A549 (cell line): ENCODE measurements around the gene REEP3. TPM values are rescaled to one million over a fixed set of nuclear protein-coding genes. Genes with fewer than 3 reads are reported as not detected.
A peak's percentile ranks its signal among the peaks of the same experiment; 100 is the strongest.

Source experiments
- ATAC-seq, 2 experiments: fragments of 200-7000 bp in 1 of 2; fragments of >200 bp in 1 of 2; cut with Nextera tagmentation in 1 of 2; cut with Tn5 transposase in 1 of 2; 3 replicates each; pipeline versions ENCODE4 v1.8.0 to v1.9.1; 2018 to 2020; ENCODE audit warnings: mild to moderate bottlenecking in 1 of 2, moderate library complexity in 1 of 2
- CTCF ChIA-PET: fragments of 300-600 bp; sonication (Branson Sonifier 250); formaldehyde crosslinking; extraction: SDS; loops from one replicate; lab custom pipeline; 2021; ENCODE audit warnings: antibody characterized with exemption, inconsistent platforms; lab: Yijun Ruan, JAX
- POLR2A ChIA-PET: fragments of 350-600 bp; formaldehyde crosslinking; extraction: SDS; loops from one replicate; lab custom pipeline; 2021; ENCODE audit warnings: antibody characterized with exemption, inconsistent platforms; lab: Yijun Ruan, JAX
- DNase-seq, 2 experiments: peaks; one replicate each; pipeline versions ENCODE4 v3.0.0 to v3.0.0-alpha.2; 2011 to 2016; ENCODE audit warnings: low read depth in 1 of 2, low spot score in 1 of 2
- FAIRE-seq: peaks from 2 replicates; lab custom pipeline; 2011; peaks lifted over from hg19 to GRCh38; lab: Jason Lieb, UNC
- H3K27ac ChIP-seq, 2 experiments: fragments of >200 bp; sonication (Bioruptor Twin); formaldehyde crosslinking; 3 replicates each; pipeline ENCODE4 v1.5.1; 2016 to 2017
- H3K4me1 ChIP-seq: fragments of >200 bp; sonication (Bioruptor Twin); formaldehyde crosslinking; 3 replicates; pipeline ENCODE4 v1.6.1; 2016
- H3K4me2 ChIP-seq: fragments of >200 bp; sonication (Bioruptor Twin); formaldehyde crosslinking; 3 replicates; pipeline ENCODE4 v1.6.1; 2016
- H3K4me3 ChIP-seq: fragments of >200 bp; sonication (Bioruptor Twin); formaldehyde crosslinking; 3 replicates; pipeline ENCODE4 v1.5.1; 2016
- H3K9me3 ChIP-seq: fragments of >200 bp; sonication (Bioruptor Twin); formaldehyde crosslinking; 3 replicates; pipeline ENCODE4 v1.6.1; 2016
- BCL3 ChIP-seq: fragments of >200 bp; sonication (Bioruptor Twin); formaldehyde crosslinking; IDR thresholded peaks from 3 replicates; pipeline ENCODE4 v1.6.1; 2016
- CEBPB ChIP-seq, 2 experiments: fragments of >200 bp in 1 of 2; sonication (Bioruptor Twin) in 1 of 2; formaldehyde crosslinking in 1 of 2; IDR thresholded peaks; 2 replicates each; pipeline ENCODE4 v1.6.1; 2012 to 2016
- EP300 ChIP-seq, 2 experiments: fragments of >200 bp; sonication (Bioruptor Twin); formaldehyde crosslinking; IDR thresholded peaks; 2 replicates in 1 of 2; 3 replicates in 1 of 2; pipeline ENCODE4 v1.6.1; 2016 to 2017
- FOSB ChIP-seq: fragments of 250-450 bp; sonication (Bioruptor Pico); IDR thresholded peaks from 2 replicates; pipeline ENCODE4 v1.5.0; 2020; ENCODE audit warnings: mild to moderate bottlenecking, moderate library complexity
- FOSL2 ChIP-seq, 2 experiments: fragments of 450-650 bp in 1 of 2; fragments of >200 bp in 1 of 2; sonication (Bioruptor Twin) in 1 of 2; formaldehyde crosslinking; IDR thresholded peaks; 2 replicates each; pipeline versions ENCODE4 v1.5.0 to v1.6.1; 2016 to 2020; ENCODE audit warnings: mild to moderate bottlenecking in 1 of 2, moderate library complexity in 1 of 2
- HES2 ChIP-seq: fragments of >200 bp; sonication (Bioruptor Twin); formaldehyde crosslinking; IDR thresholded peaks from 2 replicates; pipeline ENCODE4 v1.6.1; 2016
- HOXB5 ChIP-seq: fragments of 250-450 bp; sonication (Bioruptor Pico); IDR thresholded peaks from 2 replicates; pipeline ENCODE4 v1.5.0; 2020; ENCODE audit warnings: mild to moderate bottlenecking, moderate library complexity
- JUN ChIP-seq, 2 experiments: fragments of >200 bp; sonication (Bioruptor Twin); formaldehyde crosslinking; IDR thresholded peaks; 2 replicates in 1 of 2; 3 replicates in 1 of 2; pipeline ENCODE4 v1.6.1; 2016 to 2017
- MAX ChIP-seq: IDR thresholded peaks from 2 replicates; pipeline ENCODE4 v1.6.1; 2012
- MAZ ChIP-seq: fragments of 150-350 bp; IDR thresholded peaks from 2 replicates; pipeline ENCODE4 v1.6.1; 2014; ENCODE audit warnings: antibody characterized with exemption, low read depth, low read length, borderline replicate concordance
- MYC ChIP-seq: IDR thresholded peaks from 2 replicates; pipeline ENCODE4 v1.6.1; 2012; ENCODE audit warnings: mild to moderate bottlenecking, inconsistent platforms, low read length, improper control_type of control experiment, borderline replicate concordance
- NR3C1 ChIP-seq: fragments of >200 bp; sonication (Bioruptor Twin); formaldehyde crosslinking; IDR thresholded peaks from 3 replicates; pipeline ENCODE4 v1.6.1; 2017
- PHF8 ChIP-seq: fragments of 200-600 bp; sonication (generic); IDR thresholded peaks from 2 replicates; pipeline ENCODE4 v1.6.1; 2016; ENCODE audit warnings: low read depth, mild to moderate bottlenecking, antibody characterized with exemption, moderate library complexity, borderline replicate concordance
- POLR2A ChIP-seq: IDR thresholded peaks from 2 replicates; pipeline ENCODE4 v1.6.1; 2012; ENCODE audit warnings: mild to moderate bottlenecking, low read length
- RAD21 ChIP-seq, 2 experiments: fragments of >200 bp in 1 of 2; sonication (Bioruptor Twin) in 1 of 2; formaldehyde crosslinking in 1 of 2; IDR thresholded peaks in 1 of 2; conservative IDR thresholded peaks in 1 of 2; 2 replicates in 1 of 2; 3 replicates in 1 of 2; pipeline ENCODE4 v1.6.1; 2012 to 2018; ENCODE audit warnings: inconsistent platforms in 1 of 2
- REST ChIP-seq: fragments of 200-600 bp; sonication (generic); IDR thresholded peaks from 2 replicates; pipeline ENCODE4 v1.6.1; 2016; ENCODE audit warnings: antibody characterized with exemption, mild to moderate bottlenecking, moderate library complexity
- SREBF2 ChIP-seq: fragments of 450-650 bp; IDR thresholded peaks from 2 replicates; pipeline ENCODE4 v1.6.1; 2014; ENCODE audit warnings: mild to moderate bottlenecking, moderate library complexity
- ZNF302 ChIP-seq: fragments of 250-450 bp; sonication (Bioruptor Pico); IDR thresholded peaks from 2 replicates; pipeline ENCODE4 v1.9.0; 2021; ENCODE audit warnings: inconsistent platforms, mild to moderate bottlenecking, moderate library complexity
- WGBS: methylation state at CpG from one replicate; pipeline ENCODE4 v1.1.6; 2017; ENCODE audit errors: missing lambda C conversion rate; 5-methylcytosine and 5-hydroxymethylcytosine counted together
- polyA plus RNA-seq, 4 experiments: library from polyadenylated mRNA; depleted of rRNA in 3 of 4; stranded (reverse); fragments of >200 nt; fragmentation: RNase III in 1 of 4; extraction: RNeasy Plus Mini Kit Qiagen cat#74134 plus additional on column Dnase treatment in 1 of 4; gene quantifications; 2 replicates in 3 of 4; 3 replicates in 1 of 4; pipeline ENCODE4 v1.2.3, GENCODE V29; 2011 to 2017

The REEP3 gene
- polyA plus RNA-seq, 2 of the 4 experiments (the other 2 are of a cell fraction): 19.6 to 35.8 TPM

- TF ChIP-seq MYC (0 out of 2 replicates have a peak, but pooled peaks have one; percentile 9), HOXB5 (CRISPR knock-in tag) (0 out of 2 replicates have a peak, but pooled peaks have one; percentile 30), FOSB (CRISPR knock-in tag) (0 out of 2 replicates have a peak, but pooled peaks have one; percentile 65), REST (no peak), ZNF302 (no peak), FOSL2 (IDR thresholded peaks at IDR 0.05) (peak; percentile 50; the same call in 1 of the 2 replicates), FOSL2 (CRISPR knock-in tag; IDR thresholded peaks at IDR 0.05) (peak; percentile 87), CEBPB (IDR thresholded peaks at IDR 0.05) (peak in 1 of 2 experiments; percentile 16; a peak in 1 of 4 replicates), MAX (peak; percentile 41), NR3C1 (no peak), JUN (IDR thresholded peaks at IDR 0.05) (peak; percentile 48 to 64; a peak in 4 of 5 replicates), EP300 (IDR thresholded peaks at IDR 0.05) (peak in 1 of 2 experiments; percentile 18; a peak in 1 of 5 replicates)
- TF ChIP-seq, all 56 proteins: peak for 15
Measured at GRCh38 chr10:63629363-63630084, 108.3 kb downstream of the REEP3 start (continued).

GRCh38 chr10:63630085-63630930, 109.1 kb downstream of the REEP3 start:
- no peak for FAIRE-seq
- TF ChIP-seq RAD21 (conservative IDR thresholded peaks at IDR 0.05 in 1 of 2, IDR thresholded peaks at IDR 0.05 in 1 of 2): peak in 1 of 2 experiments; percentile 17; a peak in 2 of 5 replicates
- TF ChIP-seq SREBF2: no peak
- TF ChIP-seq FOSB (CRISPR knock-in tag): no peak
- 0 out of 2 replicates have a peak, but pooled peaks have one; percentile 39 for TF ChIP-seq MAZ
- TF ChIP-seq PHF8: peak; percentile 84
- 0 out of 2 replicates have a peak, but pooled peaks have one; percentile 56 for TF ChIP-seq MAX
- TF ChIP-seq EP300 (IDR thresholded peaks at IDR 0.05): peak; percentile 38 to 72; a peak in 3 of 5 replicates
- TF ChIP-seq BCL3: peak; percentile 45; the same call in 1 of the 3 replicates
- TF ChIP-seq POLR2A: peak; percentile 43; the same call in 1 of the 2 replicates
- no peak for TF ChIP-seq HES2
- peak in 1 of 2 experiments; percentile 78; a peak in 3 of 5 replicates for TF ChIP-seq JUN (IDR thresholded peaks at IDR 0.05)
- TF ChIP-seq, all 56 proteins: peak for 8

More at GRCh38 chr10:63630085-63630930, 109.1 kb downstream of the REEP3 start:
- Histone ChIP-seq H3K4me3 (peak overlapping the region; percentile 70), H3K9me3 (no peaks in the 10 kb centered on the region), H3K4me2 (peak overlapping the region; percentile 93), H3K27ac (peak overlapping the region; percentile 95 to 99), H3K4me1 (peaks cover 24% of the 10 kb centered on the region)
- DNase-seq (peak; percentile 84 to 93), ATAC-seq (peak; percentile 85 to 88)
- under 1% methylated on average over 17 of the region's 70 CpGs for WGBS
- ChIA-PET CTCF (interaction anchor here (0.6 to 9.3 kb wide), 40 partner anchors 13 to 472 kb away, joined by 3 to 153 read pairs (median 4); no protein-coding TSS in a partner anchor), POLR2A (interaction anchor here (0.6 to 3.3 kb wide), 20 partner anchors 69 to 1197 kb away, joined by 3 to 23 read pairs (median 4); partner anchors contain the start of genes JMJD1C and REEP3)
